Measurements from ENCODE around the gene WDFY2. TPM values are rescaled to one million over a fixed set of nuclear protein-coding genes. Genes with fewer than 3 reads are reported as not detected.
"Not testable (repeated sequence)": the region's sequence is repeated elsewhere in the genome, so short reads cannot be mapped to it uniquely, and the experiment has no call there.

WDFY2 gene
- total RNA-seq, 1 donor from 2014 or later = 4.9 TPM

DNA sequence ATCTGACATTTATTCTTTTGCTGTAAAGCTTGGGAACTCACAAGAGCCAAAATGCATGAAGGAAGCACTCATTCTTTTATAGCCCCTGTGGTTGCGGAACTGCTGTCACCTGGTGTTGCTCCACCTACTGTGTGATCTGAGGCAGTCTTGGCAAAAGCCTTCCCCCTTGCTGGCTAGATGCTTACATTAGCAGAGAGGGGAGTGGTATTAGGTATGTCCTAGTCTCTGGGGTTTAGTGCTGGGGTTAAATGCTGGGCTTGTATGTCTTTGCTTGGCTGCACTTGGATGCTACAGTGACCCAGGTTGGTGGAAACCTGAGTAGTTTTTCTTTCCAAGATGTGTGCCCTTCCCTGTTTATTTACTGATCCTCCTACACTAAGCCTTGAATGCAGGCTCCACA, 99.3 kb downstream of the WDFY2 start:
- intact Hi-C loops (cut with DNase I) = no loop called here
- no peak for DNase-seq (ENCODE audit: low spot score)

- no peak for DNase-seq (ENCODE audit: low spot score)
- intact Hi-C loops (cut with DNase I) = no loop called here
Observed at GRCh38 chr13:51684076-51684475, 99.8 kb downstream of the WDFY2 start.

- DNase-seq (ENCODE audit: low spot score) = no peak
- intact Hi-C loops (cut with DNase I) = no loop called here
Observed at GRCh38 chr13:51687947-51688714, 103.9 kb downstream of the WDFY2 start.

- no peak for DNase-seq (ENCODE audit: low spot score)
- intact Hi-C loops (cut with DNase I) = no loop called here
Observed at GRCh38 chr13:51688937-51689662, 104.8 kb downstream of the WDFY2 start.

DNA sequence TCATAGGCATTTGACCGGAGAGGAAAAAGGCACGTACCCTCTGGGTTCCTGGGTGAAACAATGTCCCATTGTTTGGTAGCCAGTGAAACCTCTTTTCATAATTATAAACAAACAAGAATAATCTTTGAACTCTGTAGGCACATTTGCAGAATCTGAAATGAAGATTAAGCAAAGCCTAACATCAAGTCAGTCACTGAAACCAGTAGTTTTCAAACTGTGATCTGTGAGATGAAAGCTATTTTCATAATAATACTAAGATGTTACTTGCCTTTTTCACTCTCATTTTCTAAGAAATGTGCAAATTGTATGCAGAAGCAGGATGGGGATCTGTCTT, 105.4 kb downstream of the WDFY2 start:
- no peak for DNase-seq (ENCODE audit: low spot score)
- intact Hi-C loops (cut with DNase I) = no loop called here

- intact Hi-C loops (cut with DNase I); DNase-seq (ENCODE audit: low spot score): not testable (repeated sequence)
Observed at GRCh38 chr13:51695677-51696076, 111.4 kb downstream of the WDFY2 start.

- intact Hi-C loops (cut with DNase I) = no loop called here
- no peak for DNase-seq (ENCODE audit: low spot score)
Observed at GRCh38 chr13:51697181-51697580, 112.9 kb downstream of the WDFY2 start.

DNA sequence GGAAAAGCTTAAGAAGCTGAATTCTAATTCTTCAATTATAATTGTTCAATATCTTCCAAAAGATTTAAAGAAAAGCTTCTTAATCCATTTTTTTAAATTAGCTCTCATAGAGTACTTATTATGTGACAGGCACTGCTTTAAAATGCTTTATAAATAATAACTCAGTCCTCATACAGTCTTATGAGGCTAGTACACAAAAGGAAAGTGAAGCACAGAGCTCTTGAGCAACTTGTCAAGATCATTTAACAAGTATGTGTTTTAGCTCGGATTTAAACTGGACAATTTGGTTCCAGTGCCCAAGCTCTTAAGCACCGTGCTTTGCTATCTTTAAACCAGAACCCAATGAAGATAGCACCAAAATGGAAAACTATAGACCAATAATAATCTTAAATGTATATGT, 113.6 kb downstream of the WDFY2 start:
- DNase-seq (ENCODE audit: low spot score) = no peak
- intact Hi-C loops (cut with DNase I) = no loop called here

DNA sequence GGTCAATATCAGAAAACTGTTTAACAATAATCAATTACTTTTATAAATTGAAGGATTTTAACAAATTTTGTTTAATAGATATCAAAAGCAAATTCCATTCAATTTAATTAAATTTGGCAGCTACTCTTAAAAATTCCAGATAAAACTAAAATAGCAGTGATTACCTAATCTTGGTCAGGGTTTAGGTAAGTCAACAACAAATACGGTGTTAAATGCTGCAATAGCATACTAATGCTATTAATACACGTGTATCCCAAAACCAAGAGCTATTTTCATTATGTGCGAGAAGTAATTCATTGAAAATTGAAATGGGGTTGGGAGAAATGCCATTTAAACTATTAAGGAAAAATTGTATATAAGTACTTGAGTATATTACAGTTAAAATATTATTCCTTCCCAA, 114.1 kb downstream of the WDFY2 start:
- no peak for DNase-seq (ENCODE audit: low spot score)
- intact Hi-C loops (cut with DNase I) = no loop called here

DNA sequence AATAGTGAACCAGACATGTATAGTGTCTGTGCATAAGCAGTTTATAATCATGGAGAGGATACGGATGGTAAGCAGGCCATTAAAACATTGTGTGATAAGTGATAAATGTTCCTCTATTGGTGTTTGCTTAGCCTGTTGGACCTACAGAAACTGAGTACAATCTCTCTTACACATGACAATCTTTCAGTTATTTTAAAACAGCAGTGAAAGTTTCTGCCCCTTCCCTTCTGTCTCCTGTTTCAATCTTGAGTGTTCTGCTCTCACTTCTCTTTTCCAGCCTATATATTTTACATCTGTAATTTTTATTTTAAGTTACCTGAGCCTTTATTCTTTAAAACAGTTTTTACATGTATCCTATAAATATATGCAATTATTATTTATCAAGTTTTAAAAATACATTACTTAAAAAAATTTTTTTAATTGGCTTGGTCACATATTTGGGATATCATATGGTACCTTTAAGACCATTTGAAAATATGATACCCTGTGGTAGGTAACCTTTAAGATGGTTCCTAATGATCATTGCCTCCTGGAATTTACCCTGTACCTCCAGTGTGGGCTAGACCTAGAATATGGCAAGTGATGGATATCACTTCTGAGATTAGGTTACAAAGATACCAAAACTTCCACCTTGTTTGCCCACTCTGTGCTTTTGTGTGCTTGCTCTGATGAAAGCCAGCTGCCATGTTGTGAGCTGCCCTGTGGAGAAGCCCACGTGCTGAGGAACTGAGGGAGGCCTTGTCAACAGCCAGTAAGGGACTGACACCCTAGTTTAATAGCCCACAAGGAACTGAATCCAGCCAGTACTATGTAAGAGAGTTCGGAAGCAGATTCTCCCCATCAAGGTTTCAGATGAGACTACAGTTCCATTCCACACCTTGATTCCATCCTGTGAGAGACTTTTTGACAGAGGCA, 120.4 kb downstream of the WDFY2 start:
- intact Hi-C loops (cut with DNase I) = no loop called here
- DNase-seq (ENCODE audit: low spot score) = no peak

DNA sequence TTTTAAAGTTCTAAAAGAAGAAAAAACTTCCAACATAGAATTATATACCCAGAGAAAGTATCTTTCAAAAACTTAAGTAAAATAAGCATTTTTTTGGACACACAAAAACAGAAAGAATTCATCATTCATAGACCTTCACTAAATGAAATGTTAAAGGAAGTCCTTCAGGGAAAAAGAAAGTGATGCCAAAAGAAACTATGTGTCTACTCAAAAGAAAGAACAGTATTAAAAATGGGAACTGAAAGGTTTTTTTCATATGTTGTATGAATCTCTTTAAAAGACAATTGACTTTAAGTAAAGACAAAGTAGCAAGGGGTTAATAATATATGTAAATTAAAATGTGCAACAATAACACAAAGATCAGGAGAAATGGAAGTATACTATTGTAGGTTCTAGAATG, 123.2 kb downstream of the WDFY2 start:
- intact Hi-C loops (cut with DNase I) = no loop called here
- DNase-seq (ENCODE audit: low spot score) = no peak

DNA sequence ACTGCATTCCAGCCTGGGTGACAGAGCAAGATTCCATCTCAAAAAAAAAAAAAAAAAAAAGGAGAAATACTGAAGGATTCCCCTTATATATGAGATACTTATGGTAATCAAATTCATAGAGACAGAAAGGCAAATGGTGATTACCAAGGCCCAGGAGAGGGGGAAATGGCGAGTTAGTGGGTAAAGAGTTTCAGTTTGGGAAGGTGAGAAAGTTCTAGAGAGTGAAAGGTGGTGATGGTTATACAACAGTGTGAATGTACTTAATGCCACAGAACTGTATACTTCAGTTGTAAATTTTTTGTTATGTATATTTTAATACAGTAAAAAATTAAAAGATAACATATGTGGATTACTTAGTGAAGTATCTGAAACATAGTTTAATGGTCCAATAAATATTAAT, 129.5 kb downstream of the WDFY2 start:
- no peak for DNase-seq (ENCODE audit: low spot score)
- intact Hi-C loops (cut with DNase I) = no loop called here

DNA sequence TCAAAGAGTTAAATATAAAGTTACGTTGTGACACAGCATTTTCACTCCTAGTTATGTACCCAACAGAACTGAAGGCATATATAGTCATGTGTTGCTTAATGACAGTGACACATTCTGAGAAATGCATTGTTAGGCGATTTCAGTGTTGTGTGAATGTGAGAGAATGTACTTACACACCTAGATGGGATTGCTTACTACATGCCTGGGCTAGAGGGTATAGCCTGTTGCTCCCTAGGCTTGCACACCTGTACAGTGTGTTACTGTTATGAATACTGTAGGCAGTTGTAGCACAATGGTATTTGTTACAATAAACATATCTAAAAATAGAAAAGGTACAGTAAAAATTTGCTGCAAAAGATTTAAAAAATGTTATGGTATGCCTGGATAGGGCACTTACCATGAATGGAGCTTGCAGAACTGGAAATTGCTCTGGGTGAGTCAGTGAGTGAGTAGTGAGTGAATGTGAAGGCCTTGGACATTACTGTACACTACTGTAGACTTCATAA, 130.5 kb downstream of the WDFY2 start:
- intact Hi-C loops (cut with DNase I) = no loop called here

GRCh38 chr13:51715613-51716012, 131.4 kb downstream of the WDFY2 start:
- intact Hi-C loops (cut with DNase I) = no loop called here
- no peak for DNase-seq (ENCODE audit: low spot score)

More for the DNA sequence above, 130.5 kb downstream of the WDFY2 start:
- no peak for DNase-seq (ENCODE audit: low spot score)

DNA sequence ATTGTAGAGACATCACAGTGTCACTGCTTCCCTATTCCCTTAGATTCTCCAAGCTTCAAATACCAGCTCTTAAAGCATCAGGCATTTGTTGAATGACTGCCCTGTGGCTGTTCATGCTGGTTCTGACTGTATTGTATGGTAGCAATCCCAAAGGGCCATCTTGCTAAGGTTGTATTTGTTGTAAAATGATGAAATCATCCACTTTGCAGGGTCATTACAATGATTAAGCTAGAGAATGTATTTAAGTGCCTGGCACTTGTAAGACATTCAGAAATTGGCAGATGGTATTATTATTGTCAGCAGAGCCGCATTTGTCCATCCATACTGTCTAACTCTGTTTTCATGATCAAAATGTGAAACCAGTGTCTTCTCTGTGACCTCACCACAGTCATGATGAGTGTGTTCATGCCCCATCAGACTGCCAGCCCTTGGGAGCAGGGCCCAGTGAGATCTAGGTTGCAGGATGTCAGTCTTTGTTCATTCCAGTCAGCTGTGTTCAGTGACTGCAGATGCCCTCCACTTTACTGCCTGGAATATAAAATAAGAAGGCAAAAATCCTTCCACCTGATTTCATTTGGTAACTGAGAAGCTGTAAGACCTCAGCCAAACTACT, 133.6 kb downstream of the WDFY2 start:
- DNase-seq (ENCODE audit: low spot score) = no peak
- intact Hi-C loops (cut with DNase I) = no loop called here

DNA sequence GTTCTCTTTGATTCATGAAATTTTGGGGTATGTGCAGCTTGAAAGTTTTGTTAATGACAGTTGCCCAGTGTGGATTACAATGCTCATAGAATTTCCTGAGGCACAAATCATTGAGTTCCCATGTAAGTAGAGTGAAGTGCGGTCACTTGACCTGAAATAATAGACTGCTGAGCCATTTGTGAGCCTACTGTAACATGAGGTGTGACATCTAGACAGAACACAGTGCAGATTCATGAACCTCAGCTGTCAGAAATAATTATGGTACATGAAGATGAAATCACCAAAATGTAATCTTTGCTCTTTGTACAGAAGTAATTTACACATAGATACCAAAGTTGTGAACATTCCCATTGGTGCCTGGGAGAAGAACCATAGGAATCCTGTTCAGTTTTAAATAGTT, 135.1 kb downstream of the WDFY2 start:
- intact Hi-C loops (cut with DNase I) = no loop called here
- no peak for DNase-seq (ENCODE audit: low spot score)

- intact Hi-C loops (cut with DNase I) = no loop called here
- no peak for DNase-seq (ENCODE audit: low spot score)
Observed at GRCh38 chr13:51721496-51721895, 137.2 kb downstream of the WDFY2 start.

DNA sequence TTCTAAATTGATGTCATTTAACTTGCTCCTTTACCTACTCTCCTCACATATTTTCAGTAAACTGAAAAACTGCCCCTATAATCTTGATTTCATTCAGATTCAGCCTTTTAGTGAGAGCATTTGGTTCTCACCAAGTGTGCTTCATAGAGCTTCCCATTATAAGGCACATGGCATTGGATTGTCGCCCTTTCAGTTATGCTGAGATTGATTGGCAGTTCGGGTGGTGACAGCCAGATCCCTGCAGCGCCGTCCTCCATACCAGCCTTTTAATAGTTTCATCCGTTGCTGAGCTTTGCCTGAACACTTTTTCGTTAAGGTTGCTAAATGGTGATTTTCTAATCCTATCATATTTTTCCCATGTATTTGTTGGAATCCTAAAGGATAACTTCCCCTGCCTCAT, 139.3 kb downstream of the WDFY2 start:
- intact Hi-C loops (cut with DNase I) = no loop called here

DNA sequence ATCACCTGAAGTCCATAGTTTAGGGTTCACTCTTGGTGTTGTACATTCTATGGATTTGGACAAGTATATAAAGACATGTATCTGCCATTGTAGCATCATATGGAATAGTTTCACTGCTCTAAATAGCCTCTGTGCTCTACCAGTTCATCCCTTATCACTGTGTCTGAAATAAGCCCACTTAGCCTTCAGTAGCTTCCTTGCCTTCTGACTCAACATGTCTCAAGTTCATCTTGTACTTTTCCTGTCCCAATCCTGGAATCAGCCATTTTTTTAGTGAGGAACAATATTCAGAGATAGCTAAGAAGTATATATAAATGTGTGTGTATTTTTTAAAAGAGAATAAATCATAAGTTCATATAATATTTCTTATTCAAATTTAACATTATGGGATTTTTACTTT, 140.5 kb downstream of the WDFY2 start:
- intact Hi-C loops (cut with DNase I) = no loop called here
- no peak for DNase-seq (ENCODE audit: low spot score)

More for the DNA sequence above, 139.3 kb downstream of the WDFY2 start:
- no peak for DNase-seq (ENCODE audit: low spot score)
